GM06990 (cell line): Measurements from ENCODE around the gene KAT2B.

ENCODE experiments used
- DNase-seq: peaks from one replicate; pipeline ENCODE4 v3.0.0-alpha.2; 2011; ENCODE audit not compliant: insufficient read length; ENCODE audit errors: extremely low read depth
- H3K27me3 ChIP-seq: replicated peaks from 2 replicates; pipeline ENCODE4 v1.6.0; 2011; ENCODE audit warnings: low read length; ENCODE audit not compliant: control insufficient read depth, insufficient read depth
- H3K36me3 ChIP-seq: 2 replicates; pipeline ENCODE4 v1.5.1; 2011; ENCODE audit warnings: low read length; ENCODE audit not compliant: control insufficient read depth, insufficient read depth
- H3K4me3 ChIP-seq: replicated peaks from 2 replicates; pipeline ENCODE4 v1.5.1; 2011; ENCODE audit warnings: low read depth, mild to moderate bottlenecking, control low read depth, low read length
- TF ChIP-seq, protein P1 (sequence below): IDR thresholded peaks from 2 replicates; pipeline ENCODE4 v1.5.1; 2011; ENCODE audit warnings: low read length, control low read depth, mild to moderate bottlenecking, inconsistent platforms; ENCODE audit not compliant: insufficient read depth, poor library complexity, severe bottlenecking

Gene KAT2B

DNA sequence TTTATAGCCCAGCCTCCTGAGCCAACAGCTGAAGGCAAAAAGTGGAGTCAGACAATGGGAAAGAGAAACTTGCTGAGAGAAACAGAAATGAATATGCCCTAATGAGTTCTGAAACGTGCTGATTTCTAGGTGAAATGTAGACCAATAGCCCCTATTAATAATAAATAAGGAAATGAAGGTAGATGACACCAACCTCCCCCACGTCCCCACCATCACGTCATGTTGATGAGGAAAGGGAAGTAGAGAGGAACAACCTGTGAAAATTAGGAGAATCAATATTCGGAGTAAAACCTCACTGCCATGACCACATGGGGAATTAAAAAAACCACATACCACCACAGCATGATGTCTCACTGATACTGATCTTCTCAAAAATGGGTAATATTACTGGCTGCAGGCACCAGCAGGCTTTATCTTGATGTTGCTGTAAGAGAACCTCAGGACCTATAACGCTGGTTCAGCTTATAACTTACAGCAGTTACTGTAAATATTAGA, 64.0 kb downstream of the KAT2B start:
- no peak for DNase-seq

GRCh38 chr3:20105513-20106280, 65.5 kb downstream of the KAT2B start:
- H3K4me3 ChIP-seq = no peak overlapping the region
- TF ChIP-seq, protein P1, sequence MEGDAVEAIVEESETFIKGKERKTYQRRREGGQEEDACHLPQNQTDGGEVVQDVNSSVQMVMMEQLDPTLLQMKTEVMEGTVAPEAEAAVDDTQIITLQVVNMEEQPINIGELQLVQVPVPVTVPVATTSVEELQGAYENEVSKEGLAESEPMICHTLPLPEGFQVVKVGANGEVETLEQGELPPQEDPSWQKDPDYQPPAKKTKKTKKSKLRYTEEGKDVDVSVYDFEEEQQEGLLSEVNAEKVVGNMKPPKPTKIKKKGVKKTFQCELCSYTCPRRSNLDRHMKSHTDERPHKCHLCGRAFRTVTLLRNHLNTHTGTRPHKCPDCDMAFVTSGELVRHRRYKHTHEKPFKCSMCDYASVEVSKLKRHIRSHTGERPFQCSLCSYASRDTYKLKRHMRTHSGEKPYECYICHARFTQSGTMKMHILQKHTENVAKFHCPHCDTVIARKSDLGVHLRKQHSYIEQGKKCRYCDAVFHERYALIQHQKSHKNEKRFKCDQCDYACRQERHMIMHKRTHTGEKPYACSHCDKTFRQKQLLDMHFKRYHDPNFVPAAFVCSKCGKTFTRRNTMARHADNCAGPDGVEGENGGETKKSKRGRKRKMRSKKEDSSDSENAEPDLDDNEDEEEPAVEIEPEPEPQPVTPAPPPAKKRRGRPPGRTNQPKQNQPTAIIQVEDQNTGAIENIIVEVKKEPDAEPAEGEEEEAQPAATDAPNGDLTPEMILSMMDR = no peak
- H3K36me3 ChIP-seq = no peaks in the 10 kb centered on the region
- no peak for DNase-seq
- H3K27me3 ChIP-seq = no peaks in the 10 kb centered on the region

More for the DNA sequence above, 64.0 kb downstream of the KAT2B start:
- TF ChIP-seq, protein P1 = no peak
- no peak overlapping the region for H3K4me3 ChIP-seq
- no peaks in the 10 kb centered on the region for H3K36me3 ChIP-seq
- no peaks in the 10 kb centered on the region for H3K27me3 ChIP-seq

DNA sequence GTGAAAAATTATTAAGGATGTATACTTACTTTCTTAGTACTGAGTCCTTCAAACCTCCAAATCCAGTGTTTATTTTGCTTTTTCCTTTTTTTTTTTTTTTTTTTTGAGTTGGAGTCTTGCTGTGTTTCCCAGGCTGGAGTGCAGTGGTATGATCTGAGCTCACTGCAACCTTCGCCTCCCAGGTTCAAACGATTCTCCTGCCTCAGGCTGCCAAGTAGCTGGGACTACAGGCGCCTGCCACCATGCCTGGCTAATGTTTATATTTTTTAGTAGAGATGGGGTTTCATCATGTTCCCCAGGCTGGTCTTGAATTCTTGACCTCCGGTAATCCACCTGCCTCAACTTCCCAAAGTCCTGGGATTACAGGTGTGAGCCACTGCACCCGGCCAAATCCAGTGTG, 67.5 kb downstream of the KAT2B start:
- TF ChIP-seq, protein P1 = no peak
- H3K4me3 ChIP-seq = no peak overlapping the region
- DNase-seq = no peak
- H3K27me3 ChIP-seq = no peaks in the 10 kb centered on the region
- no peaks in the 10 kb centered on the region for H3K36me3 ChIP-seq

DNA sequence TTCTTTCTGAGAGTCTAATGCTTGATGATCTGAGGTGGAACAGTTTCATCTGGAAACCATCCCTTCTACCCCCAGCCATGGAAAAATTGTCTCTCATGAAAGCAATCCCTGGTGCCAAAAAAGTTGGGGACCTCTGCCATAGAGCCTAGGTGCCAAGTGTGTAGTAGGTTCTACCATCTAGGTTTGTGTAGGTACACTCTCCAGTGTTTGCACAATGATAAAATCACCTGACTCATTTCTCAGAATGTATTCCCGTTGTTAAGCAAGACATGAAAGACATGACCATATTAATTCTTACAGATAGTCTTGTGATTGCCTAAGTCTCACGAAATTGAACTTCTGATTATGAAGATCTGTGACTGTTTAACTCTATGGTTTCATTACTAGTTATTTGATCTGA, 68.6 kb downstream of the KAT2B start:
- TF ChIP-seq, protein P1 = no peak
- Histone ChIP-seq H3K4me3 (no peak overlapping the region), H3K36me3 (no peaks in the 10 kb centered on the region), H3K27me3 (no peaks in the 10 kb centered on the region)
- DNase-seq = no peak

DNA sequence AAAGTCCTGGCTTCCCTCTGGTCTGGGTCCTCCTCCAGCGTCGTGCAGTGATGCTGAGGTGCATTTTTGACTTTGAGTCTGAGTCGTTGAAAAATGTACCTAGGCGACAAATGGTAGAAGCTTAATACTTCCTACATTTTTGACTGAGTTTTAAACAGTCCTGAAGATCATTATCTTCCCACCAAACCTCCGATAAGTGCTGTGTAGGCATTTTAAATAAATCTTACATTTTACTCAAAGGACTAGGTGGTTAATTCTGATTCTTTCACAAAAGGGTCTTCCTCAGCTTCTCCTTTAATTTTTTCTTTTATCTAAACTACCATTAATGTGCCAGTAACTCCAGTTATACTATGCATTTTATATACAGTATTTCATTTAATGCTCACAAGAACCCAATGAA, 70.6 kb downstream of the KAT2B start:
- H3K36me3 ChIP-seq = no peaks in the 10 kb centered on the region
- H3K4me3 ChIP-seq = no peak overlapping the region
- no peaks in the 10 kb centered on the region for H3K27me3 ChIP-seq
- DNase-seq = no peak
- TF ChIP-seq, protein P1 = no peak

GRCh38 chr3:20111836-20112235, 71.6 kb downstream of the KAT2B start:
- Histone ChIP-seq H3K27me3 (no peaks in the 10 kb centered on the region), H3K36me3 (no peaks in the 10 kb centered on the region; the same call in 1 of the 2 replicates), H3K4me3 (no peak overlapping the region)
- DNase-seq = no peak
- TF ChIP-seq, protein P1 = no peak
